ENCODE data around the gene XAGE1A. TPM values are rescaled to one million over a fixed set of nuclear protein-coding genes. Genes with fewer than 3 reads are reported as not detected.
"Not testable (repeated sequence)": the region's sequence is repeated elsewhere in the genome, so short reads cannot be mapped to it uniquely, and the experiment has no call there.

Gene XAGE1A
- total RNA-seq = not detected
- not detected for polyA plus RNA-seq
- long read RNA-seq, donor 1 = 0 reads
- long read RNA-seq, donor 2 = 0 reads
- long read RNA-seq, donor 3 = 0 reads
- long read RNA-seq, donor 4 = 0 reads
- long read RNA-seq, donor 5 = 0 reads
- long read RNA-seq, donor 6 = 0 reads
- long read RNA-seq, donor 7 = 0 reads
- long read RNA-seq, donor 8 = 0 reads
- long read RNA-seq, donor 9 = 0 reads
- long read RNA-seq, donor 10 = 0 reads

GRCh38 chrX:52495545-52496418 lies at the start of gene XAGE1A:
Gene XAGE1A, plus strand, starts transcription at chrX:52495808. Its CDS starts 1,554 bp downstream, at chrX:52497362.
- intact Hi-C loops (cut with DNase I; ENCODE audit: low total_unique reads) = not testable (repeated sequence)
- no CpG with 5 or more reads among the region's 41 CpGs for WGBS, 5 donors

GRCh38 chrX:52452031-52452430 lies 43.6 kb upstream of the XAGE1A start:
- H3K4me3 ChIP-seq; H3K9me3 ChIP-seq; intact Hi-C loops (cut with DNase I; ENCODE audit: low total_unique reads); H3K36me3 ChIP-seq; H3K27me3 ChIP-seq; H3K27ac ChIP-seq; H3K4me1 ChIP-seq; DNase-seq: not testable (repeated sequence)
- WGBS, 5 donors = 55 to 87% (median 68%) methylated on average over 3 of the region's 3 CpGs

More at GRCh38 chrX:52495545-52496418, at the start of gene XAGE1A:
- not testable (repeated sequence) for H3K9me3 ChIP-seq, H3K27me3 ChIP-seq, H3K4me3 ChIP-seq, DNase-seq, H3K36me3 ChIP-seq, H3K27ac ChIP-seq, H3K4me1 ChIP-seq

- DNase-seq; H3K9me3 ChIP-seq; H3K4me1 ChIP-seq; H3K36me3 ChIP-seq; H3K4me3 ChIP-seq; H3K27me3 ChIP-seq; intact Hi-C loops (cut with DNase I; ENCODE audit: low total_unique reads); H3K27ac ChIP-seq: not testable (repeated sequence)
- WGBS, 5 donors = 0 to 32% (median 21%) methylated on average over 1 of the region's 1 CpG
These were observed 24.3 kb upstream of the XAGE1A start for GRCh38 chrX:52471301-52471700.

GRCh38 chrX:52496419-52496772 lies 788 bp downstream of the XAGE1A start:
- H3K9me3 ChIP-seq; H3K27ac ChIP-seq; H3K36me3 ChIP-seq; DNase-seq; H3K27me3 ChIP-seq; H3K4me3 ChIP-seq; H3K4me1 ChIP-seq; intact Hi-C loops (cut with DNase I; ENCODE audit: low total_unique reads): not testable (repeated sequence)
- WGBS, 5 donors = no CpG with 5 or more reads among the region's 5 CpGs

GRCh38 chrX:52501362-52501761 lies 5.8 kb downstream of the XAGE1A start:
- intact Hi-C loops (cut with DNase I; ENCODE audit: low total_unique reads) = not testable (repeated sequence)

GRCh38 chrX:52504551-52504950 lies 8.9 kb downstream of the XAGE1A start:
- intact Hi-C loops (cut with DNase I; ENCODE audit: low total_unique reads) = no loop called here
- 68 to 97% (median 88%) methylated on average over 1 to 4 of the region's 4 CpGs for WGBS, 5 donors
- H3K4me3 ChIP-seq = no peak overlapping the region
- no peaks in the 10 kb centered on the region for H3K4me1 ChIP-seq
- TF ChIP-seq POLR2AphosphoS5 (IDR thresholded peaks at IDR 0.05) (no peak), CTCF (IDR thresholded peaks at IDR 0.05) (no peak), POLR2A (IDR thresholded peaks at IDR 0.05) (no peak)
- H3K27ac ChIP-seq = no peak overlapping the region
- no peak for DNase-seq
- no peaks in the 10 kb centered on the region for H3K9me3 ChIP-seq
- peaks cover 0 to 14% (median 0%) of the 10 kb centered on the region in 3 donors for H3K27me3 ChIP-seq
- H3K36me3 ChIP-seq = no peaks in the 10 kb centered on the region

More at GRCh38 chrX:52501362-52501761, 5.8 kb downstream of the XAGE1A start:
- WGBS, 5 donors = no CpG with 5 or more reads among the region's 6 CpGs
- H3K4me1 ChIP-seq, H3K36me3 ChIP-seq, H3K27ac ChIP-seq, H3K9me3 ChIP-seq, H3K4me3 ChIP-seq, DNase-seq, H3K27me3 ChIP-seq: not testable (repeated sequence)

- Histone ChIP-seq H3K27me3 (peaks cover 0 to 18% (median 0%) of the 10 kb centered on the region in 3 donors), H3K4me1 (no peaks in the 10 kb centered on the region), H3K36me3 (no peaks in the 10 kb centered on the region), H3K4me3 (no peak overlapping the region), H3K9me3 (no peaks in the 10 kb centered on the region), H3K27ac (no peak overlapping the region)
- intact Hi-C loops (cut with DNase I; ENCODE audit: low total_unique reads) = no loop called here
- no peak for TF ChIP-seq EP300 (IDR thresholded peaks at IDR 0.05)
- no peak for TF ChIP-seq POLR2A (IDR thresholded peaks at IDR 0.05)
- 66 to 88% (median 75%) methylated on average over 3 of the region's 3 CpGs for WGBS, 5 donors
- DNase-seq = no peak
These were observed 11.7 kb downstream of the XAGE1A start for GRCh38 chrX:52507331-52507730.

Measured in stomach (tissue), 19 donors.